Endodermal cell (in vitro differentiated cells): ENCODE data around the gene LRP1-AS. TPM values are rescaled to one million over a fixed set of nuclear protein-coding genes. Genes with fewer than 3 reads are reported as not detected.

Source experiments
- DNase-seq: peaks from one replicate; pipeline ENCODE4 v3.0.0-alpha.2; 2017
- H3K27ac ChIP-seq: 2 replicates; pipeline ENCODE4 v1.5.1; 2013; ENCODE audit warnings: mild to moderate bottlenecking, low read depth, low read length, moderate library complexity
- H3K27me3 ChIP-seq: 2 replicates; pipeline ENCODE4 v1.6.1; 2013; ENCODE audit warnings: mild to moderate bottlenecking, low read length, moderate library complexity; ENCODE audit not compliant: insufficient read depth, control insufficient read depth, poor library complexity, severe bottlenecking
- H3K36me3 ChIP-seq: 2 replicates; pipeline ENCODE4 v1.7.0; 2013; ENCODE audit warnings: mild to moderate bottlenecking, low read length, moderate library complexity; ENCODE audit not compliant: control insufficient read depth, insufficient read depth
- H3K4me1 ChIP-seq: one replicate; pipeline ENCODE4 v1.7.0; 2013; ENCODE audit warnings: low read length; ENCODE audit not compliant: control insufficient read depth, insufficient read depth
- H3K4me3 ChIP-seq: 2 replicates; pipeline ENCODE4 v1.5.1; 2013; ENCODE audit warnings: mild to moderate bottlenecking, low read length, moderate library complexity
- H3K9ac ChIP-seq: 2 replicates; pipeline ENCODE4 v1.6.1; 2013; ENCODE audit warnings: mild to moderate bottlenecking, low read length, moderate library complexity; ENCODE audit not compliant: poor library complexity, severe bottlenecking; ENCODE audit errors: extremely low read depth
- H3K9me3 ChIP-seq: 2 replicates; pipeline ENCODE4 v1.6.1; 2013; ENCODE audit warnings: mild to moderate bottlenecking, low read length, moderate library complexity; ENCODE audit not compliant: control insufficient read depth
- H3K27ac Mint-ChIP-seq: 2 replicates; pipeline ENCODE4 v1.8.0; 2020; ENCODE audit warnings: mixed read lengths
- H3K27me3 Mint-ChIP-seq: 2 replicates; pipeline ENCODE4 v1.8.0; 2021; ENCODE audit warnings: mild to moderate bottlenecking, mixed read lengths; ENCODE audit not compliant: insufficient read depth
- H3K36me3 Mint-ChIP-seq: 2 replicates; pipeline ENCODE4 v1.8.0; 2020; ENCODE audit warnings: low read depth, mixed read lengths
- H3K4me1 Mint-ChIP-seq: 2 replicates; pipeline ENCODE4 v1.8.0; 2020; ENCODE audit warnings: mixed read lengths
- H3K4me3 Mint-ChIP-seq: 2 replicates; pipeline ENCODE4 v1.8.0; 2020; ENCODE audit warnings: mild to moderate bottlenecking, moderate library complexity, mixed read lengths
- H3K9me3 Mint-ChIP-seq: 2 replicates; pipeline ENCODE4 v1.8.0; 2020; ENCODE audit warnings: mild to moderate bottlenecking, mixed read lengths
- CTCF ChIP-seq: fragments of 200-600 bp; sonication (generic); conservative IDR thresholded peaks from 2 replicates; pipeline ENCODE4 v1.5.0; 2021; ENCODE audit warnings: antibody characterized with exemption, mild to moderate bottlenecking
- WGBS, 2 experiments: methylation state at CpG; one replicate each; pipeline versions ENCODE4 v1.1.5 to v1.1.7; 2013; ENCODE audit warnings: missing lambda C conversion rate in 2 of 2, mixed read lengths in 1 of 2; ENCODE audit not compliant: insufficient coverage in 1 of 2, insufficient read length in 1 of 2; 5-methylcytosine and 5-hydroxymethylcytosine counted together
- microRNA-seq: library from miRNA; unstranded; fragments of <30 nt; microRNA quantifications from one replicate; pipeline ENCODE4 v1.2.0, GENCODE V29; 2020; ENCODE audit warnings: borderline microRNAs expressed
- total RNA-seq, 2 donors: library from RNA; stranded (reverse); fragmentation: NEBNext Ultra II Directional in 1 of 2; extraction: Animal tissue kit (Norgen Biotek cat#: 25700) in 1 of 2; gene quantifications; 2 replicates in 1 of 2; 3 replicates in 1 of 2; pipeline ENCODE4 v1.2.1, GENCODE V29; 2021

The LRP1-AS gene
- total RNA-seq, 2 donors from 2014 or later: not detected

GRCh38 chr12:57096748-57097553 is 50.5 kb downstream of the LRP1-AS start:
- no peaks in the 10 kb centered on the region for H3K9me3 ChIP-seq
- no peak overlapping the region for H3K4me3 ChIP-seq
- Mint-ChIP-seq H3K9me3 (no peaks in the 10 kb centered on the region), H3K27ac (no peak overlapping the region), H3K36me3 (peaks cover 57% of the 10 kb centered on the region), H3K4me1 (peaks cover 5% of the 10 kb centered on the region), H3K4me3 (no peak overlapping the region), H3K27me3 (no peaks in the 10 kb centered on the region)
- H3K4me1 ChIP-seq: no peaks in the 10 kb centered on the region
- 89 to 96% methylated on average over 4 to 8 of the region's 8 CpGs for WGBS, 2 experiments
- no peak overlapping the region for H3K9ac ChIP-seq
- peaks cover 19% of the 10 kb centered on the region for H3K36me3 ChIP-seq
- DNase-seq: no peak
- no peak for TF ChIP-seq CTCF
- H3K27me3 ChIP-seq: no peaks in the 10 kb centered on the region
- peak overlapping the region; percentile 38 for H3K27ac ChIP-seq

GRCh38 chr12:57096099-57096572 is 51.3 kb downstream of the LRP1-AS start:
- Histone ChIP-seq H3K9ac (no peak overlapping the region), H3K36me3 (peaks cover 19% of the 10 kb centered on the region), H3K27ac (peak overlapping the region; percentile 22), H3K9me3 (no peaks in the 10 kb centered on the region), H3K4me1 (no peaks in the 10 kb centered on the region), H3K27me3 (no peaks in the 10 kb centered on the region), H3K4me3 (no peak overlapping the region)
- no peaks in the 10 kb centered on the region for H3K27me3 Mint-ChIP-seq
- peaks cover 60% of the 10 kb centered on the region for H3K36me3 Mint-ChIP-seq
- peaks cover 5% of the 10 kb centered on the region for H3K4me1 Mint-ChIP-seq
- no peak overlapping the region for H3K4me3 Mint-ChIP-seq
- 97% methylated on average over 6 of the region's 6 CpGs; no CpG with 5 or more reads in 1 of the 2 experiments for WGBS, 2 experiments
- H3K9me3 Mint-ChIP-seq: no peaks in the 10 kb centered on the region
- TF ChIP-seq CTCF: no peak
- no peak for DNase-seq
- no peak overlapping the region for H3K27ac Mint-ChIP-seq

- H3K27ac ChIP-seq: no peak overlapping the region
- H3K27ac Mint-ChIP-seq: no peak overlapping the region
- DNase-seq: no peak
- no peaks in the 10 kb centered on the region for H3K9me3 Mint-ChIP-seq
- no peaks in the 10 kb centered on the region for H3K9me3 ChIP-seq
- H3K27me3 ChIP-seq: no peaks in the 10 kb centered on the region
- H3K4me1 ChIP-seq: peaks cover 2% of the 10 kb centered on the region
- WGBS, 2 experiments: 93 to 100% methylated on average over 1 to 3 of the region's 3 CpGs
- H3K4me1 Mint-ChIP-seq: peaks cover 5% of the 10 kb centered on the region
- TF ChIP-seq CTCF: no peak
- no peak overlapping the region for H3K4me3 Mint-ChIP-seq
- H3K4me3 ChIP-seq: no peak overlapping the region
- H3K36me3 ChIP-seq: peaks cover 19% of the 10 kb centered on the region
- H3K9ac ChIP-seq: no peak overlapping the region
- H3K36me3 Mint-ChIP-seq: peaks cover 61% of the 10 kb centered on the region
- no peaks in the 10 kb centered on the region for H3K27me3 Mint-ChIP-seq
Observed at GRCh38 chr12:57095440-57095839, 52.0 kb downstream of the LRP1-AS start.

Small RNA genes lying within 50 kb of the gene (microRNA-seq; reads per million reads assigned to microRNA genes)
- not detected for gene MIR1228

Other genes with a start within 250 kb of the LRP1-AS start
- gene SDR9C7, start 213.2 kb downstream of the LRP1-AS start, total RNA-seq: not detected
- gene RDH16, start 190.0 kb downstream of the LRP1-AS start, total RNA-seq: 1 to 10 TPM; 1.1 to 3.0 TPM
- gene ZBTB39, start 141.1 kb downstream of the LRP1-AS start, total RNA-seq: 10 to 100 TPM; 22.1 to 25.7 TPM
- 1 to 10 TPM; 1.8 to 5.4 TPM for gene TAC3, start 131.1 kb downstream of the LRP1-AS start, total RNA-seq
- 1 to 10 TPM in 1 of 2 donors, under 1 TPM in 1; 0.77 to 1.7 TPM for gene MYO1A, start 97.5 kb downstream of the LRP1-AS start, total RNA-seq
- gene NEMP1, start 68.8 kb downstream of the LRP1-AS start, total RNA-seq: 10 to 100 TPM; 36.3 to 52.6 TPM
- 10 to 100 TPM; 13.5 to 21.7 TPM for gene NAB2, start 58.5 kb downstream of the LRP1-AS start, total RNA-seq
- gene STAT6, start 36.3 kb downstream of the LRP1-AS start, total RNA-seq: 100 to 1,000 TPM in 1 of 2 donors, 10 to 100 TPM in 1; 60.2 to 102 TPM
- gene LRP1, start 19.1 kb downstream of the LRP1-AS start, total RNA-seq: 10 to 100 TPM; 74.5 to 87.7 TPM
- gene NXPH4, start 69.2 kb upstream of the LRP1-AS start, total RNA-seq: 1 to 10 TPM in 1 of 2 donors, under 1 TPM in 1; 0.31 to 1.1 TPM
- 100 to 1,000 TPM in 1 of 2 donors, 10 to 100 TPM in 1; 76.7 to 134 TPM for gene SHMT2, start 82.1 kb upstream of the LRP1-AS start, total RNA-seq
- gene STAC3, start 103.6 kb upstream of the LRP1-AS start, total RNA-seq: 1 to 10 TPM; 5.9 to 6.8 TPM